GM21526 (cell line): ENCODE data around the gene EHD2.

ENCODE experiments used
- ATAC-seq: cut with Tn5 transposase; IDR thresholded peaks from one replicate; pipeline ENCODE4 v1.9.1; 2021; ENCODE audit warnings: moderate library complexity; ENCODE audit not compliant: unreplicated experiment, low FRiP score

EHD2 gene

DNA sequence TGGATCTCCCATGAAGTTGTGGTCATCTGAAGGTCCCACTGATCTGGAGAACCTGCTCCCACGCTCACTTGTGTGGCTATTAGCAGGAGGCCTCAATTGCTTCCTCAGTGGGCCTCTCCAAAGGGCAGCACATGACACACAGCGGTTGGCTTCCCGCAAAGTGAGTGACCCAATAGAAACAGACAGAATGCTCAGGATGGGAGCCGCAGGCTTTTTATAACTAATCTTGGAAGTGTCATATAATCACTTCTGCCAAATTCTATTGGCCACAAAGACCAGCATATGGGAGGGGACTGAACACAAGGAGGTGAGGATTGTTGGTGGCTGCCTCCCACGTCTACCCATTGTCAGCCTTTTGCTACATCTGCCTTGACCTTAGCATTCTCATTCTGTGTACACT is 22.1 kb upstream of the EHD2 start:
- ATAC-seq: no peak

- ATAC-seq: no peak
These were observed 21.4 kb upstream of the EHD2 start for GRCh38 chr19:47691782-47692181.

GRCh38 chr19:47693489-47693888 is 19.7 kb upstream of the EHD2 start:
- ATAC-seq: no peak

- ATAC-seq: no peak
These were observed 19.3 kb upstream of the EHD2 start for GRCh38 chr19:47693903-47694302.

DNA sequence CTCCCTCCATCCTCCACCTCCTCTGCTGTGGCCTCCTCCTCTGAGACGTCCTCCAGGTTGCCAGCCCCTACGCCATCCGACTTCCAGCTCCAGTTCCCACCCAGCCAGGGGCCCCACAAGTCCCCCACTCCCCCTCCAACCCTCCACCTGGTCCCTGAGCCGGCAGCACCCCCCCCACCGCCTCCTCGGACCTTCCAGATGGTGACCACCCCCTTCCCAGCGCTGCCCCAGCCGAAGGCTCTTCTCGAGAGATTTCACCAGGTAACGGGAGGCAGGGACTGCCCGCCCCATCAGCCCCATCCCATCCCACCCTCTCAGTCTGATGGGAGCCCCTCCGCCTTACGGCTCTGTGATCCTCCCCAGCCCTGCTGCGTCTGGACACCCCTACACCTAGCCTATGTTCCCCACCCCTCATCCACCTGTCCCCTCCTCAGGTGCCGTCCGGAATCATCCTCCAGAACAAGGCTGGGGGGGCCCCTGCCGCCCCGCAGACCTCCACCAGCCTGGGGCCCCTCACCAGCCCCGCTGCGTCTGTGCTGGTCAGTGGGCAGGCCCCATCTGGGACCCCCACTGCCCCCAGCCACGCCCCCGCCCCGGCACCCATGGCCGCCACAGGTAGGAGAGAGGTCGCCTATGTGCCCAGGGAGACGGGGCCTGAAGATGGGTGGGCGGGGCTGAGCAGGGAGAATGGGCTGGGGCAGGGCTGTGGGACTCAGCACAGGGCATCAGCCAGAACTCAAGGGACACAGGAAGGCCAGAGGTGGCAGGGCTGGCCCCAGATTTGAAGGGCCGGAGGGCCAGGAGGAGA is 18.6 kb upstream of the EHD2 start:
- no peak for ATAC-seq

DNA sequence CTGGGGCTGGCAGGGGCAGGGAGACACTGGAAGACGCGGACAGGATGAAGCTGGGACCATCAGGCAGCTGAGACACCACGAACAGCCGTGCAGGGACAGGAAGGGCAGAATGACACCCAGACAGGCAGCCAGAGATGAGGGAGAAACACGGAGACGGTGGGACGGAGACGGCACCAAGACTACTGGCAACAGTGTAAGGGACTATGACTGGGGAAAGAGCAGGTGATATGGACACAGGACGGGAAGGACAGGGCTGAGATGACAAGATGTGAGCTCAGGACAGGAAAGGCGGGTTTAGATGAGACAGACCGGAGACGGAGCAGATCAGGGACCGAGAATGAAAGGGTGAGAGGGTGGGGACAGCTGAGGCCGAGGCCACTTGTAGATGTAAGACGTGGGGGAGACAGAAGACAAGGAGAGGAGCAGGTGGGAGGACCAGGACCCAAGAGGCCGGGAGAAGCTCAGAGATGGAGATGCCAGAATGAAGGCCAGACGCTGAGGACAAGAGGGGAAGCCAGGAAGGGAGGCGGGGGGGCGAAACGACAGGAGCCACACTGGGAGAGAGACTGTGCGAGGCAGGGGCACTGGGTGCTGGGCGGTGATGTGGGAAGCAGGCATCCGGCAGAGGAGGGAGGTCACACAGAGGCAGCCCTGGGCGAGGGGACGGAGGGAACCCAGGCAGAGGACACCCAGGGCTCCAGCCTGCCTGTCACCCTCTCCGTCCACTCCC is 17.5 kb upstream of the EHD2 start:
- ATAC-seq: no peak

- ATAC-seq: no peak
These were observed 16.6 kb upstream of the EHD2 start for GRCh38 chr19:47696635-47697034.

DNA sequence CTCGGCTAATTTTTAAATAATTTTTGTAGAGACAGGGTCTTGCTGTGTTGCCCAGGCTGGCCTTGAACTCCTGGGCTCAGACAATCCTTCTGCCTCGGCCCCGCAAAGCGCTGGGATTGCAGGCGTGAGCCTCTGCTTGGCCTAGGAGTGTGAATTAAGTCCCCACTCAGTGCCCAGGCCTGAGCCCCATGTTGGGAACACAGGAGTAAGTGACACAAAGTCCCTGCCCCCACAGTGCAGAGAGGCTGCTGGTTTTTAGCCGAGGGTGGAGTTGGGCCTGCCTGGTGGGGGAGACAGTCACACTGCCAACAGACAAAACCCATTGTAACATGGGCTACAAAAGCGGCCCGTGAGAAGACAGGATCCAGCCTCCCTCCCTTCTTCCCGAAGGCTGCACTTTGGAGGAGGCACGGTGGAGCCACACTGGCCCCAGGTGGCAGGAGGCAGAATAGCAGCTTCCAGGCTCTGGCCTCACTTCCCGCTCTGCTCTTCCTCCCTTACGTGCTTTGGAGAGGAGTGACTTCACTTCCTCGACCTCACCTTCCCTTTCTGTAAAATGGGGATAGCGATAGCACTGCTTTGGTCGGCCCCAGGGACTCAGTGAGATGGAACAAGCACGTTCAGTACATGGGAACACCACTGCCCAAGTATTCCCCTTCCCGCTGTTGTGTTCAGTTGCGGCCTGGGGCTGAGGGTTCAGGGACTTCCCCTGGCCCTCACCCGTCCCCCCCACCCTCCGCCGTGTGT is 15.2 kb upstream of the EHD2 start:
- ATAC-seq: no peak

- ATAC-seq: no peak
These were observed 14.4 kb upstream of the EHD2 start for GRCh38 chr19:47698631-47699359.

- ATAC-seq: no peak
These were observed 13.8 kb upstream of the EHD2 start for GRCh38 chr19:47699360-47699917.

DNA sequence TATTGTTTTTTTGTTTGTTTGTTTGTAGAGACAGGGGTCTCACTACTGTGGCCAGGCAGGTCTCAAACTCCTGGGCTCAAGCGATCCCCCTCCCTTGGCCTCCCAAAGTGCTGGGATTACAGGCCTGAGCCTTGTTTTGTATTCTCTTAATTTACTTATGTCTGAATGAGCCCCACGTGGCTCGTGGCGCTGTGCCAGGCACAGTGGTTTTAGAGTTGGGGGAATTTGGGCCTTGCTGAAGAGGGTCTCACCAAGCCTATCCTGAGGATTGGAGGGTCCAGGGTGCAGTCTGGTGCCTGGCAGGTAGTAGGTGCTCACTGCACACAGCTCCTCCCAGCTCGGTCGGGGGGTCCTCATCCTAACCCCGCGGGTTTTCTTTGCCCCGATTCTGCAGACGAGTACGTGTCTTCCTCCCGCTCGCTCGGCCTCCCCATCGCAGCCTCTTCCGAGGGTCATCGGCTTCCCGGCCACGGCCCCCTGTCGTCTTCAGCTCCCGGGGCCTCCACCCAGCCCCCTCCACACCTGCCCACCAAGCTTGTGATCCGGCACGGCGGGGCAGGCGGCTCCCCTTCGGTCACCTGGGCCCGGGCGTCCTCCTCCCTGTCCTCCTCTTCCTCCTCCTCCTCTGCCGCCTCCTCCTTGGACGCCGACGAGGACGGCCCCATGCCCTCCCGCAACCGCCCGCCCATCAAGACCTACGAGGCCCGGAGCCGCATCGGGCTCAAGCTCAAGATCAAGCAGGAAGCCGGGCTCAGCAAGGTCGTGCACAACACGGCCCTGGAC is 12.1 kb upstream of the EHD2 start:
- ATAC-seq: no peak

- no peak for ATAC-seq
These were observed 11.3 kb upstream of the EHD2 start for GRCh38 chr19:47701717-47702552.

DNA sequence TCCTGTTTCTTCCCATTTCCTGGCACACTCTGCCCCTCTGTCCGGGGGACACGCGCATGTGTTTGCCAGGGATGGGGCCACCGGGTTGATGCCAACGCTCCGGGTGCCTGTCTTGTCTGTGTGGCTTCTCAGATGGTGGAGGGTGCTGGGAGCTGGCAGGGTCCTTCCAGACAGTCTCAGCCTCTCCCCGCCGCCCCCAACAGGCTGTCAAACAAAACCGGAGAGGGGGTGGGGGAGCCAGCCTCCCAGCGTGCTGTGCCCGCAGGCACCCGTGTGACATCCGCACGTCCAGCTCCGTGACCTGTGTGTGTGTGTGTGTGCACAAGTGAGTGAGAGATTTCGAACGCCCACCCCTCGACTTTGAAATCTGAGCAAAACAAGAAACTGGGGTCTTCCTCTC is 10.6 kb upstream of the EHD2 start:
- ATAC-seq: no peak

DNA sequence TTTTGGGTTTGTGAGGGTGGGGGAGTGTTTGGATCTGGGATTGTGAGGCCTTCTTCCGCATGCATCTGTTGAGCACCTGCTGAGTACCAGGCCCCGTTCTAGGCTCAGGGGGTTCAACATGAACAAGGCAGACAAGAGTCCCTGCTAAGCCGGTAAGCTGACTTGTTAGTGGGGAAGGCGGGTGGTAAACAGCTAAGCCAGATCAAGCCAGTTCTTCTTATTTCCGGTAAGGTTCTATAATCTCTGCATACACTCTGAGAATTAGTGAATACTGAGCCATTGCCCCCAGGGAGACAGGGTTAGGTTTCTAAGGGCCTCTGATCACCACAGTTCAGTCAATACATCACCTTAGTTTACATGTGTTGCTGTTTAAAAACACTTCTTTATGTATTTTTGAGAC is 9.9 kb upstream of the EHD2 start:
- no peak for ATAC-seq

DNA sequence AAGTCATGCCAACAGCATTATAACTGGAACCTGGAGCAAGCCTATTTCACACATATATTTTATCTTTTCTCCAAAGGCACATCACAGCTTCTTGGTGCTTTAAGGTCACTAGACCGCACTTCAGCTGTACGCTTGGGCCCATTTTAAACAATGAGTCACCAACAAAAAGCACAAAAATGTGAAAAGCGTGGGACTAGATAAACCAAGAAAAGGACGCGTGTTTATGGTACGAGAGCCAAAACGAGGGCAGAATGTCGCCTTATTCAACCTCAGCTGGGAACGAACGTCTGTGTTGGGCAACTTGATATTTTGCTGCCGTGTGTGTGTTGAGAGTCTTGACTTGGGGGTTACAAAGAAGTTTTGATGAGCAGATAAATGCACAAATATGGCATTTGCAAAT is 9.2 kb upstream of the EHD2 start:
- no peak for ATAC-seq

DNA sequence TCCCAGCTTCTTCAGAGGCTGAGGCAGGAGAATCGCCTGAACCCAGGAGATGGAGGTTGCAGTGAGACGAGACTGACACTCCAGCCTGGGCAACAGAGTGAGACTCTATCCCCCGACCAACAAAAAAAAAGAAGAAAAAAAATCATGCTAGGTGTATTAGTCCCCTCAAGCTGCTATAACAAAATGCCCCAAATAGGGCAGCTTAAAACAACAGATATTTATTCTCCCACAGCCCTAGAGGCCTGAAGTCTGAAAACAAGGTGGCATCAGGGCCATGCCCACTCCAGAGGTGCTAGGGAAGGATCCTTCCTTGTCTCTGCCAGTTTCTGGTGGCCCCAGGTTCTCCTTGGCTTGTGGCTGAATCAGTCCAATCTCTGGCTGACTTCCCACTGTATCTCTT is 8.6 kb upstream of the EHD2 start:
- ATAC-seq: no peak

DNA sequence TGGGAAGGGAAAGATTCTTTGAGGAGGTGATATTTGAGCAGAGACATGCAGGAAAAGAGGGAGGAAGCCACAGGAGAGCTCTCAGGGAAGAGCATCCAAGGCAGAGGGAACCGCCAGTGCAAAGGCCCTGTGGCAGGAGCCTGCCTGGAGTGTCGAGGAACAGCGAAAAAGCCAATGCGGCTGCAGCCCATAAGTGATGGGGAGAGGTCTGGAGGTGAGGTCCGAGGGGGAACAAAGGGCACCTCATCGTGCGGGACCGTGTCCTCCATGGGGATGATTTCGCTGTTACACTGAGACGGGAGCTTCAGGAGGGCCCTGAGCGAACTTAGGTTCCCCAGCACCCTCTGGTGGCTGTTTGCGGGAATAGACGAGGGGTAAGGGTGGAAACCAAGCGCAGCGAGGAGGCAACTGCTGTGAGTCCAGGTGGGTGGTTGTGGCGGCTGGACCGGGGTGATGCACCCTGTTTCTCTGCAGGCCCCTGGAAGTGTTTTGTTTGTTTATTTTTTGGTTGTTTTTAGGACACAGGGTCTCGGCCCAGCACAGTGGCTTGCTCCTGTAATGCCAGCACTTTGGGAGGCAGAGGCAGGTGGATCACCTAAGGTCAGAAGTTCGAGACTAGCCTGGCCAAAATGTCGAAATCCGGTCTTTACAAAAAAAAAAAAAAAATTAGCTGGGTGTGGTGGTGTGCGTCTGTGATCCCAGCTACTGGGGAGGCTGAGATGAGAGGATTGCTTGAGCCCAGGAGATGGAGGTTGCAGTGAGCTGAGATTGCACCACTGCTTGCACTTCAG is 5.9 kb upstream of the EHD2 start:
- ATAC-seq: no peak

- ATAC-seq: no peak
These were observed 1.5 kb upstream of the EHD2 start for GRCh38 chr19:47711652-47712242.
